HepG2 (cell line): ENCODE data around the gene THEMIS.

Experiments
- CTCF ChIP-seq: sonication (generic); formaldehyde crosslinking; IDR thresholded peaks from 2 replicates; pipeline ENCODE4 v1.5.0; 2020; ENCODE audit warnings: mild to moderate bottlenecking, missing genetic modification reagents, moderate library complexity
- HINFP ChIP-seq: sonication (generic); formaldehyde crosslinking; IDR thresholded peaks from 2 replicates; pipeline ENCODE4 v1.4.0; 2020; ENCODE audit warnings: low read depth, mild to moderate bottlenecking, missing genetic modification reagents
- RELA ChIP-seq: sonication (generic); formaldehyde crosslinking; IDR thresholded peaks from 2 replicates; pipeline ENCODE4 v1.4.0; 2020; ENCODE audit warnings: missing genetic modification reagents
- REXO4 ChIP-seq: sonication (generic); formaldehyde crosslinking; IDR thresholded peaks from 2 replicates; pipeline ENCODE4 v1.8.0; 2022; ENCODE audit warnings: missing genetic modification reagents, mild to moderate bottlenecking, borderline replicate concordance
- SIN3A ChIP-seq: IDR thresholded peaks from 2 replicates; pipeline ENCODE4 v1.6.1; 2011; ENCODE audit warnings: low read depth, mild to moderate bottlenecking, control low read depth, low read length, borderline replicate concordance
- ZNF274 ChIP-seq: sonication (generic); formaldehyde crosslinking; IDR thresholded peaks from 2 replicates; pipeline ENCODE4 v1.5.1; 2020; ENCODE audit warnings: mild to moderate bottlenecking, missing genetic modification reagents
- ZNF44 ChIP-seq: sonication (generic); formaldehyde crosslinking; IDR thresholded peaks from 2 replicates; pipeline ENCODE4 v1.5.1; 2020; ENCODE audit warnings: mild to moderate bottlenecking, missing genetic modification reagents
- ZNF446 ChIP-seq: sonication (generic); formaldehyde crosslinking; IDR thresholded peaks from 2 replicates; pipeline ENCODE4 v1.5.0; 2020; ENCODE audit warnings: mild to moderate bottlenecking, missing genetic modification reagents
- TF ChIP-seq, protein P1 (sequence below): sonication (generic); formaldehyde crosslinking; IDR thresholded peaks from 2 replicates; pipeline ENCODE4 v1.4.0; 2020; ENCODE audit warnings: missing genetic modification reagents
- TF ChIP-seq, protein P2 (sequence below): sonication (generic); formaldehyde crosslinking; IDR thresholded peaks from 2 replicates; pipeline ENCODE4 v1.8.1; 2023; ENCODE audit warnings: missing genetic modification reagents, mild to moderate bottlenecking, borderline replicate concordance

- TF ChIP-seq, protein P1, sequence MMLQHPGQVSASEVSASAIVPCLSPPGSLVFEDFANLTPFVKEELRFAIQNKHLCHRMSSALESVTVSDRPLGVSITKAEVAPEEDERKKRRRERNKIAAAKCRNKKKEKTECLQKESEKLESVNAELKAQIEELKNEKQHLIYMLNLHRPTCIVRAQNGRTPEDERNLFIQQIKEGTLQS (CRISPR knock-in tag) = no peak
- TF ChIP-seq REXO4 (CRISPR knock-in tag) = no peak
- no peak for TF ChIP-seq ZNF274 (CRISPR knock-in tag)
- TF ChIP-seq, protein P2, sequence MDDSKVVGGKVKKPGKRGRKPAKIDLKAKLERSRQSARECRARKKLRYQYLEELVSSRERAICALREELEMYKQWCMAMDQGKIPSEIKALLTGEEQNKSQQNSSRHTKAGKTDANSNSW (CRISPR knock-in tag) = no peak
- no peak for TF ChIP-seq CTCF (CRISPR knock-in tag)
- TF ChIP-seq RELA (CRISPR knock-in tag) = no peak
- no peak for TF ChIP-seq SIN3A
- no peak for TF ChIP-seq ZNF44 (CRISPR knock-in tag)
- no peak for TF ChIP-seq ZNF446 (CRISPR knock-in tag)
- no peak for TF ChIP-seq HINFP (CRISPR knock-in tag)
These were observed 3.3 kb upstream of the THEMIS start for GRCh38 chr6:127904160-127904559.
